RWPE2 (cell line): ENCODE measurements around the gene MICALL2.

Source experiments
- ATAC-seq: fragments of 200-7000 bp; cut with Tn5 transposase; 3 replicates; pipeline ENCODE4 v1.9.1; 2021; ENCODE audit warnings: low read depth
- DNase-seq: peaks from one replicate; pipeline ENCODE4 v3.0.0-alpha.2; 2020; ENCODE audit warnings: low spot score
- H3K27ac ChIP-seq: fragments of 450-650 bp; 2 replicates; pipeline ENCODE4 v1.5.1; 2017; ENCODE audit warnings: mild to moderate bottlenecking; ENCODE audit not compliant: poor library complexity, severe bottlenecking
- H3K27me3 ChIP-seq: fragments of 250-450 bp; sonication (Bioruptor Pico); 2 replicates; pipeline ENCODE4 v1.5.1; 2021; ENCODE audit warnings: mild to moderate bottlenecking, moderate library complexity; ENCODE audit not compliant: insufficient read depth, poor library complexity, severe bottlenecking
- H3K36me3 ChIP-seq: fragments of 250-450 bp; sonication (Bioruptor Pico); 2 replicates; pipeline ENCODE4 v1.5.1; 2020; ENCODE audit warnings: low read depth, mild to moderate bottlenecking, moderate library complexity
- H3K4me1 ChIP-seq: fragments of 250-450 bp; sonication (Bioruptor Pico); 2 replicates; pipeline ENCODE4 v1.5.1; 2021; ENCODE audit warnings: mild to moderate bottlenecking, moderate library complexity; ENCODE audit not compliant: insufficient read depth, poor library complexity, severe bottlenecking
- H3K4me3 ChIP-seq: fragments of 250-450 bp; sonication (Bioruptor Pico); 2 replicates; pipeline ENCODE4 v1.5.1; 2021; ENCODE audit warnings: mild to moderate bottlenecking, moderate library complexity; ENCODE audit not compliant: severe bottlenecking
- H3K9me3 ChIP-seq: fragments of 250-450 bp; sonication (Bioruptor Pico); 2 replicates; pipeline ENCODE4 v1.5.1; 2021; ENCODE audit warnings: mild to moderate bottlenecking, moderate library complexity; ENCODE audit not compliant: severe bottlenecking
- TF ChIP-seq, protein P1 (sequence below): fragments of 450-650 bp; IDR thresholded peaks from one replicate; pipeline ENCODE4 v1.5.1; 2017; ENCODE audit warnings: mild to moderate bottlenecking, moderate library complexity; ENCODE audit not compliant: poor library complexity, severe bottlenecking

Gene MICALL2

DNA sequence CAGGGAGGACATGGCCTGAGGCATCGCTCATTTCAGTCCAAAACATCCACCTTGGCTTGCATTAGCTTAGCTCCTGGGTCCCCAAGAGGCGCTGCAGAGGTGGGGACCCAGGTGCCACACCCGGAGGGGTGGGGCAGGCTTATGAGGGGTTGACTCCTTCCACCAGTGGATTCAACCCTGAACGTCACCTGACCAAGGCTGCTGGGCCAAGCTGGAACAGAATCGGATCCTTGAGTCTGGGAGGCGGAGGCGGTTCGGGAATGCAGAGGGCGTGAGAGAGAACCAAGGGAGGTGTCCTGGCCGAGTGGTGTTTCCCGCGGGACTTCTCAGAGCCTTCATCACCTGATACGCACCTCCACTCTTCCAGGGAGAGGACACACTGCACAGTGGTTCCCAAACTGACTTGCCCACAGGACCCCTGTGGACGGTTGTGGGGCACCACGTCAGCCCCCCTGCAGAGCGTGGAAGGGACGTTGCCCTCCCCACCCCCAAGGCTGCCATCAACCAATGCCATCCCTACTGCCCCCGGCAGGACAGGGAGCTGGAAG is 4.5 kb upstream of the MICALL2 start:
- ATAC-seq = no peak
- no peak overlapping the region for H3K4me3 ChIP-seq
- no peak for DNase-seq
- H3K9me3 ChIP-seq = no peaks in the 10 kb centered on the region
- H3K27me3 ChIP-seq = no peaks in the 10 kb centered on the region
- TF ChIP-seq, protein P1, sequence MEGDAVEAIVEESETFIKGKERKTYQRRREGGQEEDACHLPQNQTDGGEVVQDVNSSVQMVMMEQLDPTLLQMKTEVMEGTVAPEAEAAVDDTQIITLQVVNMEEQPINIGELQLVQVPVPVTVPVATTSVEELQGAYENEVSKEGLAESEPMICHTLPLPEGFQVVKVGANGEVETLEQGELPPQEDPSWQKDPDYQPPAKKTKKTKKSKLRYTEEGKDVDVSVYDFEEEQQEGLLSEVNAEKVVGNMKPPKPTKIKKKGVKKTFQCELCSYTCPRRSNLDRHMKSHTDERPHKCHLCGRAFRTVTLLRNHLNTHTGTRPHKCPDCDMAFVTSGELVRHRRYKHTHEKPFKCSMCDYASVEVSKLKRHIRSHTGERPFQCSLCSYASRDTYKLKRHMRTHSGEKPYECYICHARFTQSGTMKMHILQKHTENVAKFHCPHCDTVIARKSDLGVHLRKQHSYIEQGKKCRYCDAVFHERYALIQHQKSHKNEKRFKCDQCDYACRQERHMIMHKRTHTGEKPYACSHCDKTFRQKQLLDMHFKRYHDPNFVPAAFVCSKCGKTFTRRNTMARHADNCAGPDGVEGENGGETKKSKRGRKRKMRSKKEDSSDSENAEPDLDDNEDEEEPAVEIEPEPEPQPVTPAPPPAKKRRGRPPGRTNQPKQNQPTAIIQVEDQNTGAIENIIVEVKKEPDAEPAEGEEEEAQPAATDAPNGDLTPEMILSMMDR = no peak
- no peaks in the 10 kb centered on the region for H3K36me3 ChIP-seq
- H3K27ac ChIP-seq = no peak overlapping the region
- H3K4me1 ChIP-seq = peaks cover 16% of the 10 kb centered on the region

DNA sequence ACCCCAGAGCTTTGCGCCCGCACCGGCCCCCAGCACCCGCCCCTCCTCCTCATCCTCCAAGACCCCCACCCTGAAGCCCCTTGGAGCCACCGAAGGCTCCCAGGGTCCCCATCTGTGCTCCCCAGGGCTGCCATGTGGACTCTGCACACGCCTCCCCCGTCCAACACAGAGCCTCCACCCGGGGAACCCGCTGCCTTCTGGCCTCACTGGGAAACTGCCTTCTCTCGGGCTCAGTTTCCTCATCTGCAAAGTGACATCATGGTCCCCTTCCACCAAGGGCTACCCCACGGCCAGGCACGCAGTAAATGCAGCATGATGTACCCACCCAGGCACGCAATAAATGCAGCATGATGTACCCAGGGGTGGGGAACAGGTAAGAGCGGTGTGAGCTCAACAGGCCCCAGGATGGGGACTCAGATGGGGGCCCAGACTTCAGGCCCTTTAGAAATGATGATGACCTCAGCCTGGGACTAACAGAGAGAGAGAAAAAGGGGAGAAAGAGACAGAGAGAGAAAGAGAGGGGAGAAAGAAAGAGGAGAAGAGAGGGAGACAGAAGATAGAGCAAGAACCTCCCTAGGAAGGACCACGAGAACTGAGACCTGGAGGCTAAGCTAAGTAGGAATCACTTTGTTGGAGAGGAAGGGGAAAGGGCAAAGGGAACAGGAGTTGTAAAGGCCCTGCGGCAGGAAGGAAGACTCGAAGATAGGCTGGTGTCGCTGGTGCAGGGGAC is 2.5 kb upstream of the MICALL2 start:
- Histone ChIP-seq H3K27me3 (no peaks in the 10 kb centered on the region), H3K9me3 (no peaks in the 10 kb centered on the region), H3K36me3 (no peaks in the 10 kb centered on the region), H3K4me1 (peaks cover 21% of the 10 kb centered on the region), H3K27ac (peak overlapping the region; percentile 1), H3K4me3 (no peak overlapping the region)
- TF ChIP-seq, protein P1 = no peak
- ATAC-seq (no peak), DNase-seq (no peak)

DNA sequence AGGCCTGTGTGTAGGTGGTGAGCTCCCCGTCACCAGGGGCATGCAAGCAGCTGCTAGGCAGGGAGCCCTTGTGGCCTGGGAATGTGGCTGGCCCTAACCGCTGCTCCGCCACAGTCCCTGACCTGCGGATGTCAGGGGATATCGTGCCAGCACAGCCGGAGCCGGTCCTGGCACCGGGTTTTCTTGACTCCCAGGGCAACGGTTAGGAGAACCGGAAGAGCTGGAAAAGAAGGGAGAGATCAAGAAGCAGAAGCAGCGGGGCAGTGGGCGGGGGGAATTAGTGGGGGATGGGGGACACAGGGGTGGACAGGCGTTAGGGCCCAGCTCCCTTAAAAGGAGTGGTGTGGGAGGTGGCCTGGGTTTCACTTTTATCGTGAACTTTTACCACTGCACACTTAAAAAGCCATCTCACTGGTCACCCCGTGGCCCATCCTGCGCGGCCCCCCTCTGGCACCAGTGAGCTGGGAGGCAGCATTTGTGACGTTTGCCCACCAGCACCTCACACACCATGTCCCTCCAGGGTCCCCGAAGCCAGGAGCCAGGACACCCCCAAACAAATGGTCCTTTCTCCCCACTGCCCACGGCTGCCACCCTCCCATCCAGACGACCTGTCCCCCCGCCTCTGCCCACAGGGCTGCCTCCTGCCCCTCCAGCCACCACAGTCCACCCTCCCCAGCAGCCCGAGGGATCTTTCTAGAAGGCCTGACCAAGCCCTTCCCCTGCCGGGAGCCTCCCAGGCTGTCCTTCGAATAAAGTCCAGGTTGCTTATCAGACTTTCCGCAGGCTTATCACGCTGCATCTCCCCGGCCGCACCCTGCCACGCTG is 1.8 kb upstream of the MICALL2 start:
- peaks cover 21% of the 10 kb centered on the region for H3K4me1 ChIP-seq
- H3K36me3 ChIP-seq = no peaks in the 10 kb centered on the region
- TF ChIP-seq, protein P1 = no peak
- H3K27ac ChIP-seq = peak overlapping the region; percentile 45
- H3K27me3 ChIP-seq = no peaks in the 10 kb centered on the region
- ATAC-seq (no peak), DNase-seq (no peak)
- no peak overlapping the region for H3K4me3 ChIP-seq
- H3K9me3 ChIP-seq = no peaks in the 10 kb centered on the region

DNA sequence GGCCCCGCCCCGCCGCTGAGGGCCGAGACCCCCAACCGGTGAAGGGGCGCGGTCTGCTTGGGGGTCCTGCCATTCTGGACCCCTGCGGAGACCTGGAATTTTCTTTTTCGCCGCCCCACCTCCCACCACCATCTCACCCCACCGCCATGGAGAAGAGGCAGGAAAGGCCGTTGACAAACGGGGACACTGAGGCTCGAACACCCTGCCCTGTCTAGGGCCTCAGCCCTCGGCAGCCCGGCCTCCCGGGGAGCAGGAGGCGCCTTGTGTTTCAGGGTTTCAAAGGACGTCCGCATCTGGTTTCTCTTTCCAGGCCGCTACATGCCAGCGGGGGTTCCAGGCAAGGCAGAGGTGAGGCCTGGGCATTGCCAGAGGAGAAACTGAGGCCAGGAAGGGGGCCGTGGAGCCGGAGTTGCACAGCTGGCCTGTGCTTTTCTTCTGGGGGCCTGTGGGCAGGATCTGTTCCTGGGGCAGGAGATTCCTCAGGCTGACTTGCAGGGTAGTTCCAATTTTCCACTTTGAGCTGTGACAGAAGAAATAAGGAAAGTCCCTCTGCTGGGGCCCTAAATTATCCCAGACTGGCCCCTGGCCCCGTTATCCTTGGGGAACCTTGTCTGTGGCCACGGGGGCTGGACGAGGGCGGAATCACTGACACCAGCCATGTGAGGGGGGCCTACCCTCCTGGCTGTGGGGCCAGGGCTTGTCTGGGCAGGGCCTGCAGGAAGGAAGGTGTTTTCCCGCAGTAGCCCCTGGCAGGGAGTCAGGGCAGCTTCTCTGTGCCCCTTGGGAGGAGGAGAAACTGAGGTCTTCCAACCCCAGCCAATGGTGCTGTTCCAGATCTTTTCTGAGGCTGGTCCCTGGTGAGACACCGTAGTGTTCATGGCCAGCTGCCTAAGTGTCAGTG is 900 bp upstream of the MICALL2 start:
- ATAC-seq (no peak), DNase-seq (no peak)
- Histone ChIP-seq H3K27ac (peak overlapping the region; percentile 45), H3K36me3 (no peaks in the 10 kb centered on the region), H3K27me3 (no peaks in the 10 kb centered on the region), H3K4me1 (peaks cover 23% of the 10 kb centered on the region), H3K9me3 (no peaks in the 10 kb centered on the region), H3K4me3 (peak overlapping the region; percentile 28)
- TF ChIP-seq, protein P1 = no peak
